GM15510 (cell line): Measurements from ENCODE around the gene LRFN4.

ENCODE experiments used
- POLR2A ChIP-seq: IDR thresholded peaks from 3 replicates; pipeline ENCODE4 v1.6.1; 2011; ENCODE audit warnings: borderline replicate concordance; ENCODE audit not compliant: insufficient read length; ENCODE audit errors: extremely low read depth

The LRFN4 gene

DNA sequence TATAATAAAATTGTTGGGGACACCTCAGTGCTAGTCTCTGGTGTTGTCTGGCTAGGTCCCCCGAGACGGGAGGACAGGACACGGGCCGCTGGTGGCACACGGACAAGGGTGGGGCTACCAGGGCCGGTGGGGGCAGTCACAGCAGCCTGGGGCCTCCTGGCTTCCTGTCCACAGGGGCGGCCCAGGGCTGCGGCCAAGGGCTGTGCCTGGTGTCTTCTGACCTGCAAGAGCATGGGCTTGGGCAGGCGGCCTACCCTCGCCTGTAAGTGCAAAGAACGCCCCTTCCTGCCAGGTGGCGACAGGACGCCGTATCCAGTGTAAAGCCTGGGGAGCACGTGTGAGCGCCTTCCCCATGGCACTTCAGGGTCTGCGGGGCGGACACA, 3.6 kb downstream of the LRFN4 start:
- TF ChIP-seq POLR2A: no peak

DNA sequence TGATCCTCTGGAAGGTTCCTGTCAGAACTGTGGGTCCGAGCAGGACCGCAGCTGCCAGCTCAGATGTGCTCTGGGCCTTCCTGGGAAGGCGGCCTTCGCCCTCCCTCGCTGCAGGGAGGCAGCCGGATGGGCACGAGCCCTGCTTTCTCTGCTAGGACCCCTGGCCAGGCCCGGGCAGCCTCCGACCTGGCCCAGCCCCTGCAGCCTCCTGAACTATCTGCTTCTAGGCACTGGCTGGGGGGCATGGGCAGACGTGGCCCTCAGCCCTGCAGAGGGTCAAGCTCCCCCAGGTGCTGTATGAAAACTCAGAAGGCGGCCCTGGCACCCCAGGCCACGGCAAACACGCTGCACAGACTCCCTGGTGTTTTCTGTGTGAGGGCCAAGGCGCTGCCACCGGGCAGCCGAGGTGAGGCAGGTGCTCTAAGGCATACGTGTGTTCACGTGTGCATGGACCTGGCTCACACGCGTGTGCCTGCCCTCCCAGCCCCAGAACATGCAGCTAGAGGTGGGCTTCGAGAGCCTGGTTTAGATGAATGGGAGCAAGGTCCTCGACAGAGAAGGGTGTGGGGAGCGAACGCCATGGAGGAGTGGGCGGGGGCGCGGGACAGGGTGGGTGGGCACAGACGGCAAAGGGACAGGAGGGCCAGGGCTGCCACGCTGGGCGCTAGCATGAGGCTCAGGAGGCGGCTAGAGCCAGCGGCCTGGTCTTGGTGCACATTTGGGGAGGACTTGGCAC, 4.3 kb downstream of the LRFN4 start:
- TF ChIP-seq POLR2A: no peak

DNA sequence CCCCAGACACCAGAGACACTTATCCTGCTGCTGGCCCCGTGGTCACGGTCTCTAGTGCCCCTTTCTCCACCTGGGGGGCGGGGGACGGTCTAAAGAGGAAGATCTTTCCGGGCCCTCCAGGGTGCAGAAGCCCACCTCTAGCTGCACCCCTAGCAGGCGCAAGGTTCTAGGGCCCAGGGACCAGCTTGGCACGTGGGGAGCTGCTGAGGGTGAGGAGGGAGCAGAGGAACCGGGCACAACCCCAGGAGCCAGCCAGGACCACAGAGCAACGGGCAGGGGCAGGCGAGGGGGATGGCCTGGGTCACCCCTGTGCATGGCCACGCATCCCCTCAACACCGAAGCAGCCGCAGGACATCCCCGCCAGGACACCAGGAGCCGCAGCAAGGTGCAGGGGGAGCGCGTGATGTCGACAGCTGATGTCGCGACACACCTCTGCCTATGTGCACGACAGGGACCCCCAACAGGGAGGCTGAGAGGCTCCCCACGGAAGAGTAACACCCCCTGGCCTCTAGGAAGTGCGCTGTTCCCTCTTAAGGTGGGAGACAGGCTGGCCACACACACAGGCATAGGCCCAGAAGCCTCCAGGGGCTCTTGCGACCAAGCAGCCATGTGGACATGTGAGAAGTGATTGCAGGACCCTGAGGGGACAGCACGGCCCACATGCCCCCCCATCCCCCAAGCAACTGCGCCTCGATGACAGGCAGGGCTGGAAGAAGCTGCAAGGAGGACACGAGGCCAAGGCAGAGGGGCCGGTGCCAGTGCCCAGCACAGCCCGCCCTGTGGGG, 5.1 kb downstream of the LRFN4 start:
- no peak for TF ChIP-seq POLR2A

DNA sequence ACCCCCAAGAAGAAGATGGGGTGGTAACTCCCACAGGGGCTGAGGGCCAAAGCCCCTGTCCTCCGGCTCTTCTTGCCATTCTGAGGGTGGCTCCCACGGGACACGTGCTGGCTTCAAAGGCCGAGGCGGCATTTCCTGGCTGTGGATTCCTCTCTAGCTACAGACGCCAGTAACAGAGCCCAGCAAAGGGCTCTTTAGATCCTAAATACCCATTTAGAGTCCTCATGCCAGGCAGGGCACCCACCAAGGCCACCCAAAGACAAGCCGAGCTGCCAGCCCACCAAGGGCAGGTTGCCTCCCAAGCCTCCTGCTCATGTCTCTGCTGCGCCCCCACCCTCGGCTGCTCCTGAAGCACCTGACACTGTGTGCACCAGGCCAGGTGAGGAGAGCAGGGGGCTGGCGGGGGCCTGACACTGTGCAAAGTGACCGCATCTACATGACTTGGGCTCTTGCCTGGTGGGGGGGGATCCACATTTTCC, 5.7 kb downstream of the LRFN4 start:
- TF ChIP-seq POLR2A: no peak

GRCh38 chr11:66863428-66864125, 6.7 kb downstream of the LRFN4 start:
- no peak for TF ChIP-seq POLR2A

GRCh38 chr11:66864172-66864901, 7.5 kb downstream of the LRFN4 start:
- no peak for TF ChIP-seq POLR2A

- no peak for TF ChIP-seq POLR2A
These were observed 8.2 kb downstream of the LRFN4 start for GRCh38 chr11:66864924-66865697.

DNA sequence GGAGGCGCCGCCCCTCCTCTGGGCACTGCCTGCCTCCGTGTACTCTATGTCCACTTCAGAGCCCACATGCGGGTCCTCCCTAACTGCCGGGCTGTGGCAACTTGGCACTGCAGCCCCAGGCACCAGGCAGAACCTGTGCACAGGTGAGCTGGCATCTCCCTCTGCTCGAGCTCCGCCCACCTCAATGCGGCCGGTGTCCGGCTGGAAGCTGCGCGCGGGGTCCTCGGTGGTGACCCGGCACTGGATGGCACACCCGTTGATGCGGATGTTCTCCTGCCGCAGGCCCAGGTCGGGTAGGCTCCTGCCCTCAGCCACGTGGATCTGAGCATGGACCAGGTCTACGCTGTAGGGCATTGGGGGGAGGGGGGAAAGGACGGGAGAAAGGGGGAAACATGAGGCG, 9.1 kb downstream of the LRFN4 start:
- no peak for TF ChIP-seq POLR2A

DNA sequence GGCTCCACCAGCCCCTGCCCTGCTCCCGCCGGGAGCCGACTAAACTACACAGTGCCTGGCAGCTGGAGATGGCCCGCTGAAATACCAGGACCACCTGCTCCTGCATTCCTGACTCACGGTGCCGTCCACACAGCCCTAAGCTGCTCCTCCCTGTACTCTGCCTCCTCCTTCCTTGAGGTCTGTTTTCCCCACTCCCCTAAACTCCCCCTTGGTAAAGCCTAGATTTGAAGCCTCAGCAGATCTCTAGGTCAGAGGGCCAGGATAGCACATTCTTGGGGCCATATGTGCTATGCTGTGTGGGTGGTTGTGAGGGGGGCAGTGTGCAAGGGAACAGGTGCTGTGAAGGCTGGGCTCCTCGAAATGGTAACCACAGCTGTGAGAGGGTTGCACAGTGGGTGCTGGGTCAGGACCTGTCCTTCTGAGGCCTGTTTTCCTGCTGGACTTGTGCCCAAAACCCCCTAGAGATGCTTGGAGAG, 9.7 kb downstream of the LRFN4 start:
- TF ChIP-seq POLR2A: no peak

DNA sequence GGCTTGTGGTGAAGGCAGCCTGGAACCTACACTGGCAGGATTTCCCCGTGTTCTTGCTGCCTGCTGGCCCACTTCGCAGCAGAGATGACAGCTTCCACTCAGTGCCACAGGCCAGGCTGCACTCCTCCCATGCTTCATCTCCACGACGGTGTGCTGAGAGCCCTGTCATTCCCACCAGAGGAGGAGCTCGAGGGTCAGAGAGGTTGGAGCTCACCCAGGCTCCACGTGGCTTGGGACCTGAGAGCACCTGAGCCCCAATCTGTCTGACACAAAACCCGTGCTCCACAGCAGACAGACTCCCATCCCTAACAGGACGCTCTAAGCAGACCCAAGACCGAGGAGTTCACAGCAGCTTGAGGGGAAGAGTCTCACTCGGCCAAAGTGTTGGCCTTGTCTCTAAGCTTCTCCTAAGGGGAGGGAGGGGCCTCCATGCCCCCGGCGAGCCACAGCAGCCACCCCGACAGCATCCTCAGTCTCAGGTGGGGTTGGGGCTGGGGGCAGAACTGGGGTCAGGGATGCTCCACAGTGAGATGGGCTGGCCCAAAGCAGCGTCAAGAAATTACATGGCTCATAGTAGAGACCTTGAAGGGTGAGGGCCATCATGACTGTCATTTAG, 10.7 kb downstream of the LRFN4 start:
- no peak for TF ChIP-seq POLR2A

DNA sequence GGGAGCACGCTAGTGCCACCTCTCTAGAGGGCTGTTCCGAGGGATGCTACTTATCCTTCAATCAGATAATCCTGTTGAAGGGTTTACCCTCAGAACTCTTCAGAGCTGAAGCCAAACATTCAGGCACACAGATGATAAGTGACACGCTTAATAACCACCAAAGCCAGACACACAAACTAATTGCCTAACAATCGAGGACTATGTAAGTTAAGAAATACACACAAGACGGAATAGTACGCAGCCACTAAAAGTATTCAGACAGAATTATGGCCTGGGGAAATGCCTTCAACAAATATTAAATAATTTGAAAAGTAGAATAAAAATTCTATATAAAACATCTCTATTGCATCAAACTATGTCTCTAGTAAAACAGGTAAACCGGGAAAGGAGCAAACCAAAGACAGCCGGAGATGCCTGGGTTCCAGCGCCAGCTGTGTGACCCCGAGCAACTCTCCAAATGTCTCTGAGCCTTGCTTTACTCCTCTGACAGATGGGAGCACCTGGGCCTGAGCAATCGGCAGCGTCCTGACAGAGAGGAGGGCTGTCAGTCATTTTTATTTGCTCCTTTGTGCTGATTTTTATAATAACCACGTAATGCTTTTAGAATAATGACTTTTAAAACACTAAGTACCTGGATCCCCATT, 11.3 kb downstream of the LRFN4 start:
- no peak for TF ChIP-seq POLR2A

DNA sequence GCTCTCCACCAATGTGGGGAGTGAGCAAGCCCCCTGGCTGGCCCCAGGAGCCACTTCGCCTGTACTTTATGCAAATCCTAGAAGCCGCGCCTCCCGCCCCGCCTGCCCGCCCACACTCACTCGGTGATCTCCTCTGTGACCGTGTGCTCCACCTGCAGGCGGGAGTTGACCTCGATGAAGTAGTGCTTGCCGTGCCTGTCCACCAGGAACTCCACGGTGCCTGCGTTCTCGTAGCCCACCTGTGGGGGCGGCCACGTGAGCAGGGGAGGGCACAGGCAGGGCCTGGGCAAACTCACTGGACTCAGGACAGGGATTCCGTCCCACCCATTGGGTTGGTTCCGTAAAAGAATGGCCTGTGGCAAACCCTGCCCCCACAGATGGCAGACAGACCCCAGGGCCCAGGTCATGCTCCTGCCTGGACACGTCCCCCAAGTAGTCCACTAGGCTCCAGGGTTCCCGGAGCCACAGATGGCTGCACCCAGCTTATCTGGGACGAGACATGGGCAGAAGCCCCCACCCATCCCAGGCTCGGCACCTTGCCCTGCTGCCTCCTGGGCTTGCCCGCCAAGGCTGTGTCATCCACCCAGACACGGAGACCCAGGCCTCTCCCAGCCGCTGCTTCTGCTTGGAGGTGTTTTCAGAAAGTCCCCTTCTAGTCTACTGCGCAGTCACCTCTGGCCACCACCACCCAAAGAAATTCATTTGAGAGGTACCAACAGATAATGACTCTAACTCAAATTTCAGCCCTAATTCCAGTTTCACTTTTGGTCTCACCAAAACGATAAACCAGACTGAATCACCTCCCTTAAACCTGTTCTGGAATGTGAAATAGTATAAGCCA, 12.1 kb downstream of the LRFN4 start:
- no peak for TF ChIP-seq POLR2A
